ENCODE measurements around the gene GMDS.

DNA sequence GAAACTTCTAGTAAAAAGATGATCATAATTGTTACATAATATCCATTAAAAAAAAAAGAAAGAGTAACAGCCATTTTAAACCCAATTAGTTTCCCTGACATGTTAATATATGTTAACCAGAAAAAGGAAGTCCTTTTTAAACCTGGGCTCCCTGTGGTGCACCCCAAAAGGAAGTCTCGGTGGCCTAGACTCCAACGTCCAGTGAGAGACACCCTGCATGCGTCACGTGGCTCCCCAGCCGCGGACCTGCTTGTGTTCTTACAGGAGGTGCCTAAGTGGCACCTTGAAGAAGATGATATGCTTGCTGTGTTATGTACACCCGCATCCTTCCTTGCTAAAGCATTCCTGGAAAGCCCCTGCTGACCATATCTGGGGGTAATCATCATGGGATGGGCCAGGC lies 585.6 kb downstream of the GMDS start:
- TF ChIP-seq, protein P1, sequence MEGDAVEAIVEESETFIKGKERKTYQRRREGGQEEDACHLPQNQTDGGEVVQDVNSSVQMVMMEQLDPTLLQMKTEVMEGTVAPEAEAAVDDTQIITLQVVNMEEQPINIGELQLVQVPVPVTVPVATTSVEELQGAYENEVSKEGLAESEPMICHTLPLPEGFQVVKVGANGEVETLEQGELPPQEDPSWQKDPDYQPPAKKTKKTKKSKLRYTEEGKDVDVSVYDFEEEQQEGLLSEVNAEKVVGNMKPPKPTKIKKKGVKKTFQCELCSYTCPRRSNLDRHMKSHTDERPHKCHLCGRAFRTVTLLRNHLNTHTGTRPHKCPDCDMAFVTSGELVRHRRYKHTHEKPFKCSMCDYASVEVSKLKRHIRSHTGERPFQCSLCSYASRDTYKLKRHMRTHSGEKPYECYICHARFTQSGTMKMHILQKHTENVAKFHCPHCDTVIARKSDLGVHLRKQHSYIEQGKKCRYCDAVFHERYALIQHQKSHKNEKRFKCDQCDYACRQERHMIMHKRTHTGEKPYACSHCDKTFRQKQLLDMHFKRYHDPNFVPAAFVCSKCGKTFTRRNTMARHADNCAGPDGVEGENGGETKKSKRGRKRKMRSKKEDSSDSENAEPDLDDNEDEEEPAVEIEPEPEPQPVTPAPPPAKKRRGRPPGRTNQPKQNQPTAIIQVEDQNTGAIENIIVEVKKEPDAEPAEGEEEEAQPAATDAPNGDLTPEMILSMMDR (IDR thresholded peaks at IDR 0.05), result no peak
- no peak for TF ChIP-seq POLR2A (IDR thresholded peaks at IDR 0.05)

Data from ovary (tissue), 3 donors.